Endothelial cell of umbilical vein (primary cell): ENCODE data around the gene KRT83. TPM values are rescaled to one million over a fixed set of nuclear protein-coding genes. Genes with fewer than 3 reads are reported as not detected.

Source experiments
- BruUV-seq: library from RNA; stranded (reverse); fragments of 400-500 nt; replicated peaks from 2 replicates; lab custom pipeline; 2021; lab: Mats Ljungman, UMichigan
- CTCF ChIA-PET: fragments of 300-600, 350-600 bp; sonication (Branson Sonifier 250); formaldehyde crosslinking; loops from one replicate; lab custom pipeline; 2021; ENCODE audit warnings: antibody characterized with exemption, inconsistent platforms; lab: Charles Lee
- POLR2A ChIA-PET: fragments of 300-600, 350-600 bp; sonication (Branson Sonifier 250); formaldehyde crosslinking; loops from one replicate; lab custom pipeline; 2021; ENCODE audit warnings: antibody characterized with exemption, inconsistent platforms; lab: Charles Lee
- DNase-seq: peaks from one replicate; pipeline ENCODE4 v3.0.0-alpha.2; 2011; ENCODE audit warnings: low read depth, low spot score
- FAIRE-seq: peaks from 2 replicates; lab custom pipeline; 2011; peaks lifted over from hg19 to GRCh38; lab: Jason Lieb, UNC
- H2AFZ ChIP-seq: 2 replicates; pipeline ENCODE4 v1.6.0; 2012; ENCODE audit warnings: low read depth, low read length, control low read depth, inconsistent platforms
- H3K27ac ChIP-seq: 2 replicates; pipeline ENCODE4 v1.5.1; 2011; ENCODE audit warnings: low read depth, mild to moderate bottlenecking, control low read depth, low read length, moderate library complexity; ENCODE audit not compliant: insufficient read depth
- H3K27me3 ChIP-seq, 2 experiments: 2 replicates each; pipeline versions ENCODE4 v1.6.0 to v1.6.1; 2011; ENCODE audit warnings: low read length in 2 of 2, mixed read lengths in 1 of 2; ENCODE audit not compliant: control insufficient read depth in 2 of 2, insufficient read depth in 2 of 2
- H3K36me3 ChIP-seq, 2 experiments: 2 replicates in 1 of 2; 3 replicates in 1 of 2; pipeline ENCODE4 v1.5.1; 2011; ENCODE audit warnings: low read length in 2 of 2, mild to moderate bottlenecking in 1 of 2, moderate library complexity in 1 of 2; ENCODE audit not compliant: control insufficient read depth in 2 of 2, insufficient read depth in 2 of 2; ENCODE audit errors: extremely low read depth in 1 of 2
- H3K4me1 ChIP-seq: 3 replicates; pipeline ENCODE4 v1.5.1; 2011; ENCODE audit warnings: mild to moderate bottlenecking, low read length; ENCODE audit not compliant: control insufficient read depth, insufficient read depth; ENCODE audit errors: extremely low read depth
- H3K4me2 ChIP-seq: 2 replicates; pipeline ENCODE4 v1.6.1; 2011; ENCODE audit warnings: low read length, control low read depth, mixed read lengths; ENCODE audit not compliant: insufficient read depth
- H3K4me3 ChIP-seq, 3 experiments: fragments of 200-600 bp in 1 of 3; sonication (generic), shearing (Covaris generic) in 1 of 3; replicated peaks in 1 of 3; 2 replicates each; pipeline ENCODE4 v1.5.1; 2011 to 2016; ENCODE audit warnings: control low read depth in 3 of 3, low read length in 3 of 3, mild to moderate bottlenecking in 2 of 3, inconsistent platforms in 1 of 3, low read depth in 1 of 3, moderate library complexity in 1 of 3; ENCODE audit not compliant: insufficient read depth in 1 of 3
- H3K79me2 ChIP-seq: 2 replicates; pipeline ENCODE4 v1.6.0; 2012; ENCODE audit warnings: low read length, inconsistent platforms; ENCODE audit not compliant: control insufficient read depth, insufficient read depth
- H3K9ac ChIP-seq: replicated peaks from 2 replicates; pipeline ENCODE3; 2011; ENCODE audit warnings: low read length, control low read depth; ENCODE audit not compliant: insufficient read depth; ENCODE audit errors: extremely low read depth
- H3K9me1 ChIP-seq: replicated peaks from 3 replicates; pipeline ENCODE4 v1.6.0; 2011; ENCODE audit warnings: mild to moderate bottlenecking, low read length; ENCODE audit not compliant: control insufficient read depth, insufficient read depth; ENCODE audit errors: extremely low read depth
- H3K9me3 ChIP-seq: replicated peaks from 2 replicates; pipeline ENCODE4 v1.5.1; 2012; ENCODE audit warnings: low read length, inconsistent platforms; ENCODE audit not compliant: control insufficient read depth, insufficient read depth
- H4K20me1 ChIP-seq: replicated peaks from 2 replicates; pipeline ENCODE3; 2011; ENCODE audit warnings: mild to moderate bottlenecking, low read length; ENCODE audit not compliant: control insufficient read depth, insufficient read depth; ENCODE audit errors: extremely low read depth
- CTCF ChIP-seq, 2 donors: IDR thresholded peaks; 1 replicate in 1 of 2; 2 replicates in 1 of 2; pipeline ENCODE4 v1.5.1; 2011; ENCODE audit warnings: low read length in 2 of 2, mild to moderate bottlenecking in 2 of 2, moderate library complexity in 2 of 2, control low read depth in 1 of 2, inconsistent platforms in 1 of 2, low read depth in 1 of 2; ENCODE audit not compliant: insufficient read depth in 1 of 2; ENCODE audit errors: extremely low read depth in 1 of 2
- EZH2 ChIP-seq: IDR thresholded peaks from 2 replicates; pipeline ENCODE4 v1.6.1; 2012; ENCODE audit warnings: borderline replicate concordance, low read depth, mild to moderate bottlenecking, moderate library complexity, low read length, inconsistent platforms; ENCODE audit not compliant: severe bottlenecking
- MYC ChIP-seq: IDR thresholded peaks from one replicate; pipeline ENCODE4 v1.6.1; 2011; ENCODE audit warnings: mild to moderate bottlenecking, low read depth, low read length
- POLR2A ChIP-seq: IDR thresholded peaks from 2 replicates; pipeline ENCODE4 v1.6.1; 2012; ENCODE audit warnings: low read depth, mild to moderate bottlenecking, control low read depth, low read length
- dilution Hi-C: fragments of 300-500 bp; cut with MboI; formaldehyde crosslinking; loops from one replicate; pipeline ENCODE4 v1.15.0; 2019; ENCODE audit warnings: low sequenced_read_pairs; ENCODE audit not compliant: extremely low pct_ligation_motif_present
- intact Hi-C: fragments of 100-400 bp; cut with micrococcal nuclease; formaldehyde crosslinking; loops from one replicate; pipeline ENCODE4 v1.10.0; 2022
- polyA plus RNA-seq, 4 experiments: library from polyadenylated mRNA; depleted of rRNA in 3 of 4; stranded (reverse) in 3 of 4; unstranded in 1 of 4; fragments of >200 nt; gene quantifications; 2 replicates each; pipeline versions ENCODE4 v1.2.1 to v1.2.3, GENCODE V29; 2011 to 2012; ENCODE audit warnings: missing spikeins in 1 of 4
- total RNA-seq: library from RNA; stranded (reverse); gene quantifications from 2 replicates; pipeline ENCODE4 v1.2.3, GENCODE V29; 2021

Gene KRT83
- total and polyA plus RNA-seq, 2 donors (not counting 3 experiments of a cell fraction or from before 2014, with no cell fraction given): not detected

GRCh38 chr12:52364061-52364460 is 42.9 kb upstream of the KRT83 start:
- no peak for DNase-seq
- no peaks in the 10 kb centered on the region for H3K9me1 ChIP-seq
- no peak for FAIRE-seq

More at GRCh38 chr12:52364061-52364460, 42.9 kb upstream of the KRT83 start:
- Histone ChIP-seq H3K4me2 (no peak overlapping the region), H3K27me3 (peaks cover 2 to 9% of the 10 kb centered on the region in 2 experiments), H3K79me2 (no peaks in the 10 kb centered on the region), H2AFZ (no peak overlapping the region), H3K4me3 (no peak overlapping the region), H3K4me1 (no peaks in the 10 kb centered on the region), H4K20me1 (no peaks in the 10 kb centered on the region), H3K9ac (no peak overlapping the region), H3K9me3 (no peaks in the 10 kb centered on the region), H3K36me3 (no peaks in the 10 kb centered on the region), H3K27ac (no peak overlapping the region)
- CTCF ChIA-PET: interaction anchor here (0.8 kb wide), 1 partner anchor 9 kb away, joined by 3 read pairs; no protein-coding TSS in a partner anchor
- intact Hi-C loops (no loop called here), dilution Hi-C loops (no loop called here)
- TF ChIP-seq POLR2A: no peak
- TF ChIP-seq MYC: no peak
- TF ChIP-seq EZH2: no peak
- TF ChIP-seq CTCF (IDR thresholded peaks at IDR 0.05; ENCODE audit: extremely low read depth in 1 of 2, insufficient read depth in 1 of 2, low read depth in 1 of 2, low read length in 2 of 2): no peak
- POLR2A ChIA-PET: no interaction called here
- BruUV-seq: no TSS peak
